HG03060 (cell line): ENCODE results near the gene NISCH.

Experiments used
- ATAC-seq: cut with Tn5 transposase; IDR thresholded peaks from one replicate; pipeline ENCODE4 v1.9.1; 2021; ENCODE audit warnings: low read depth, moderate number of reproducible peaks; ENCODE audit not compliant: unreplicated experiment

NISCH gene

GRCh38 chr3:52446631-52447511 lies 8.5 kb upstream of the NISCH start:
- ATAC-seq: no peak

DNA sequence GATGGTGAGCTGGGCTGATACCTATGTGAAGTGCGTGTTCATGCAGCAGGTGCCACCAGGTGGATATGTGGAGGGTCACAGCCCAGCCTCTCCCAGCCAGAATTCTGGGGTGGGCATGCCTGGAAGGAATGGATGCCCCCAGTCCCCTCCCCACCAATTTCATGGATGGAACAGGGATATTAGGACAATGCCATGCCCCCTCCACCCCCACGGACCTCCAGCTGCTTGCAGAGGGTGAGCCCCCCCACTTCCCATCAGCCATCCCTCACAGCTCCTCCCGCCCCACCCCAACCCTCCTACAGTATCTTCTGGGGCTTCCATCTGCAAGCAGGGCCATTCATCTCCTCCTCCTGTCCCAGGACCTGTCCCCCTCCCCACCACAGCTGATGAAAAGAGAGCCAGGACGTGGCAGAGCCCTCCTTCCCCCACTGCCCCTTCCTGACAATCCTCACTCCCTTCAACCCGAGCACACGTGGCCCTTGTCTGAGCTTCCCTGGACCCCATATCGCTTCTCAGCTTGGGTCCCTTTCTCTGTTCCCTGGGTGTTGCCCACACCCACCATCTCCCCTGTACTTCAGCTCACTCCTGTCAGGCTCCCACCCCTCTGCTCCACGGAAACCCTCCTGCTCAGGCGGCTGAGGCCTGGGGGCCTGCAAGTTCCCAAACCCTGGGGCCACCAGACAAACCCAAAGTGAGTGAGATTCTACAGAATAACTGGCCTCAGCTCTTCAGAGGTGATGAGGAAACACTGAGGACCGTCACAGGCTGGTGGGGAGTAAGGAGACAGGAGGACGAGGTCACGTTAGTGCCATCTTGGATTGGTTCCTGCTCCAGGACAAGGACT lies 7.7 kb upstream of the NISCH start:
- ATAC-seq: no peak

DNA sequence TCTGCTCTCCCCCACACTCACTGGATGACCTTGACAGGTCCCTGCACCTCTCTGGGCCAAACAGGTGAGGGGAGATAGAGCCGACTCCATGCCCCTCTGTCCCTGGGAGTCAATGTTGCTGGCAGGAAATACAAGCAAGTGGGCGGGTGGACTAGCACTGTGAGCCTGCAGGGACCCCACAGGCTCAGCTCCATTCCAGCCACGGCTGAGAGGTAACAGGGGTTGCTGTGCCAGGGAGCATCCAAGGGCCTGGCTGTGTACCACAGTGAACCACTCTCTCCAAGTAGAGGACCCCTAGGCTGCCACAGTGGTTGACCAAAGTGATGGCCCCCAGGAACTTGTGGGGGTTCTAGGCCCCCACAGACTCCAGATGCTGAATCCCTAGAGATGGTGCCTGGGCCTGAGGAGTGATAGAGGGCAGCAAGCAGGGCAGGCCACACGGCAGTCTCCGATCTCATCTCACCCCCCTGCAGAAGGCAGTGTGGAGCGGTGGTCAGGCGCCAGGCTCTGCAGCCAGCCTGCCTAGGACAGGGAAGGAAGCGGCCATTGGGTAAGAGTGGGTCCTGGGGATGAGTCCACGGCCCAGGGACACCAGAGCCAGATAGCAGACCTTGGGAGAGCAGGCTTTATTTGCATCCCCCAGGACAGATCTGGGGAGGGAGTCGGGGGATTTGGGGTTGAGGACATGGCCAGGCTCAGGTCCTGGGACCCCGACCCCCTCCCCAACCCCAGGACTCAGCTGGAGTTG lies 4.7 kb upstream of the NISCH start:
- no peak for ATAC-seq

DNA sequence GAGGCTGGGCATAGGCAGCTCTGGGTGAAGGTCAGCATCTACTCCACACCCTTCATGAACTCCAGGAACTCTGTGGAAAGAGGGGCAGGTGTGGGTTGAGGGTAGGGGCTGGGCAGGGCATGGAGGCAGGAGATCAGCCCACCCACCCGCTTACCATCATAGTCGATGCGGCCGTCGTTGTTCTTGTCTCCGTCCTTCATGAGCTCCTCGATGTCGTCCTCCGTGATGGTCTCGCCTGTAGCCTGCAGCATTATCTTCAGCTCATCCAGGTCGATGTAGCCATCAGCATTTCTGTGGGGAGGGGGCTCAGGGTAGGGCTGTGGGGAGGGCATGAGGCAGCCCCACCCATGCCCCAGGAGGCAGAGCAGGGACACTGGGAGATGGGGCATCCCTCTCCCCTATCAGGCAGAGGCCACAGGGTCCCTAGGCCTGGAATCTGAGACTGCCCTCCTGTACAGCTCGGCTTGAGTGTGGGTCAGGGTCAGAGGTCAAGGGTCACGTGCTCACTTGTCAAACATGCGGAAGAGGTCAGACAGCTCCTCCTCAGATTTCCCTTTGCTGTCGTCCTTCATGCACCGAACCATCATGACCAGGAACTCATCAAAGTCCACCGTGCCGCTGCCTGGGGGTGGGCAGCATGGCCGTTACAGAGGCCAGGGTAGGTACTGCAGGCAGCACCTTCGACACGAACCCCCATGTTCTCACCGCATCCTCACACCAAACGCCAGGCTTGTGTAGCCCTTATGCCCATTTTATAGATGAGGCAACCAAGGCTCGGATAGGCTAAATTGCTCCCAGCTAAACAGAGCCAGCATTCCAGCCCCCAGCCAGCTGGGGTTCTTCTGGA lies 3.9 kb upstream of the NISCH start:
- no peak for ATAC-seq

DNA sequence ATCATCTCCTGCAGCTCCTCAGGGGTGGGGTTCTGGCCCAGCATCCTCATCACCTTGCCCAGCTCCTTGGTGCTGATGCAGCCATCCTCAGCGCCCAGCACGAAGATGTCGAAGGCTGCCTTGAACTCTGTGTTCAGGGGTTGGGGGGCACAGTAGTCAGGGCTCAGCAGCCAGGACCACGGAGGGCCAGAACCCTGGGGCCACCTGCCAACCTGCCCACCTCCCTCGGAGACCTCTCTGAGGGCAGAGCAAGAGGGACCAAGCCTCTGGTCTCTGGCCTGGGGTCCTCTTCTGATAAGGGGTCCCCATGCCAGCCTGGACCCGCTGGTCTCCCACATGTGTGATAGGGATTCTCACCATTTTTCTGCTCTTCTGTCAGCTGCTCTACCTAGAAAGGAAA lies 3.3 kb upstream of the NISCH start:
- ATAC-seq: no peak

DNA sequence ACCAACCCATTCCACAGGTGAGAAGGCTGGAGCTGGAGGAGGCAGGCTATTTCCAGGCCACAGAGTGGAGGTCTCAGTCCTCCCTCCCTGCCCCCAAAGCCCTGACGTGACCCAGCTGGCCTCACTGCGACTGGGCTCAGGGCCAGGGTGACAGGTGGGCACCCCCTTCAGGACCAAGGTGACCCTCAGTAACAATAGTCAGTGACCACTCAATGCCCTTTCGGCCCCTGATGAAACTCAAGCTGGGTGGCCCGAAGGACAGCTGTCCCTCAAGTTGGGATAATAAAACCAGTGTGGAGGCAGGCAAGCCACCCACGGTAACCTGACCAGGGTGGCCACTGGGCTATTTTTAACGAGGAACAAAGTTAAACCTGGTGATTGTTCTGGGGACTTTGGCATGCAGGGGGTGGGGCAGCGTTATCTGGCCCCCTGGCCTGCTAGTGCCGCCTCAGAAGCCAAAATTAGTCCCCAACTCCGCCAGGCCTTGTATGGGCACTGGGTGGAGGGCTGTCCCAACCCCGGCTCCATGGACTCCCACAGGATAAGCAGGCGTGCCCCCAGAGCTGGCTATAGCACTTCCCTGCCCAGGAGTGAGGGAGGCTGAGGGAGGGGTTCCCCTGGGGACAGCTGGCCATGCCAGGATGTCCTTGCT lies 2.7 kb upstream of the NISCH start:
- no peak for ATAC-seq

- no peak for ATAC-seq
These were observed 1.7 kb upstream of the NISCH start, which contains the start of gene TNNC1 for GRCh38 chr3:52453496-52454249. Gene TNNC1, minus strand, starts transcription at chr3:52454041. Its CDS starts 26 bp downstream, at chr3:52454015.

DNA sequence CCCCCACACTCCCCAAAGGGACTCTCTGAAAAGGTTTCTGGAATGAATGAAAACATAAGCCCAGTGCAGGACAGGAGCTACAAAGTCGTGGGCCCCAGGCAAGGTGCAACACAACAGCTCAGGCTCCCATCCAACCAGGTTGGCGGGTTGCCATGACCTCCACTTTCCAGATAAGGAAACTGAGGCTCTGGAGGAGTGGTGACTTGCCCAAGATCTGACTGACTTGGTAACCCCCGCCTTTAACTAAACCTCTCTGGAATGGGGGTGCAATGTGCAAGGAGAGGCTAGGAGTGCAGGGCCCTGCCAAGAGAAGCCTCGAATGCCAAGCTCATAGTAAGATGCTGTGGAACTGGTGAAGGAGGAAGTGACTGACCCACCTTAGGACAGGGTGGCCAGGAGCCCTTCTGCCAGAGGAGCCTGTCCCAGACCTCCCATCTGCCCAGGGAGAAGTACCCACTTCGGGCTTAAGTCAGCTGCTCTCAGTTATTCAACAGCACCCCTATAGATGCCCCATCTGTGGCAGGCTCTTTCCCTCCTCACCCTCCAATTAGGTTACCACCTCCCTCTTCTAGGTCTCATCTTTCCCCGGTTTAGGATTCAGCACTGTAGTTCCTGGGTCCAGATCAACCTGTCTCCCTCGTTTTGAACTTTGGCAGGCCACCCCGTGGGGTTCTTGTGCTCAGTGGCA lies 1.0 kb upstream of the NISCH start:
- no peak for ATAC-seq

GRCh38 chr3:52454938-52455282 lies 494 bp upstream of the NISCH start:
- ATAC-seq: no peak

- ATAC-seq: no peak
These were observed 880 bp downstream of the NISCH start for GRCh38 chr3:52456169-52456799.

DNA sequence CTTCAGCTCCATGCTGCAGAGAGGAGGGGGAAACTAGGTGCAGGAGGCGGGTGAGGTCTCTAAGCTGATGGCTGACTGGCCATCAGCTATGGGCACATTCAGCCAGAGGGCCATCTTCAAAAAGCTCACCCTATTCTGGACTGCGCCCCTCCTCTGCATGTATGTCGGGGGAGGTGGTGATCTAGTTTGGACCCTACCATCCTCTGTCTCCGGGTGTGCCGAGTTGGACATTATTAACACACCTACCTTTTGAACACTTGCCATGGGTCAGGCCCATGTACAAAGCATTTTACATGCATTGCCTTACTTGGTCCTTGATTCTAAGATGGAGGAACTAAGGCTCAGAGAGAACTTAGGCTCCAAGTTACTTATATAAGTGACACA lies 1.4 kb downstream of the NISCH start:
- no peak for ATAC-seq

- no peak for ATAC-seq
These were observed 2.8 kb downstream of the NISCH start for GRCh38 chr3:52458031-52458760.

- ATAC-seq: no peak
These were observed 3.6 kb downstream of the NISCH start for GRCh38 chr3:52458770-52459545.

GRCh38 chr3:52461874-52462273 lies 6.5 kb downstream of the NISCH start:
- ATAC-seq: no peak

GRCh38 chr3:52463416-52463815 lies 8.0 kb downstream of the NISCH start:
- no peak for ATAC-seq

DNA sequence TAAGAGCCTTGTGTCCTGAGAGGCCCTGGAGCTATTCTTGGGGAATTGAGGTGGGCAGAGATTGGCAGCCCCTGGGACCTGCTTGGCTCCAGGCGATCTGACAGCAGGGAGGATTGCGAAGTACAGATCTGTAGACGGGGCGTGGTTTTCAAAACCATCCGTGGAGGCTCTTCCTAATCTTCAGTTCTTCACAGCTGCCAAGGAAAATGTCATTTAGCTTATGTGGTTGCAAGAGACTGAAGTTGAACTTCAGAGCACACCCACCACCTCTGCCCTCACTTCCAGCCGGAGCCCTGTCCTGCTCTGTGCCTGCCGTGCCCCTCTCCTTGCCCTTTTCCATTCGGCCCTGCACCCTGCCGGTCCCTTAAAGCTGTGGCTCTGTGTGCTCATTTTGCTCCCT lies 12.9 kb downstream of the NISCH start:
- ATAC-seq: no peak
